ENCODE data around the gene EFCAB8. TPM values are rescaled to one million over a fixed set of nuclear protein-coding genes. Genes with fewer than 3 reads are reported as not detected.

EFCAB8 gene
- total RNA-seq, 2 donors from 2014 or later: 0.32 to 1.8 TPM

DNA sequence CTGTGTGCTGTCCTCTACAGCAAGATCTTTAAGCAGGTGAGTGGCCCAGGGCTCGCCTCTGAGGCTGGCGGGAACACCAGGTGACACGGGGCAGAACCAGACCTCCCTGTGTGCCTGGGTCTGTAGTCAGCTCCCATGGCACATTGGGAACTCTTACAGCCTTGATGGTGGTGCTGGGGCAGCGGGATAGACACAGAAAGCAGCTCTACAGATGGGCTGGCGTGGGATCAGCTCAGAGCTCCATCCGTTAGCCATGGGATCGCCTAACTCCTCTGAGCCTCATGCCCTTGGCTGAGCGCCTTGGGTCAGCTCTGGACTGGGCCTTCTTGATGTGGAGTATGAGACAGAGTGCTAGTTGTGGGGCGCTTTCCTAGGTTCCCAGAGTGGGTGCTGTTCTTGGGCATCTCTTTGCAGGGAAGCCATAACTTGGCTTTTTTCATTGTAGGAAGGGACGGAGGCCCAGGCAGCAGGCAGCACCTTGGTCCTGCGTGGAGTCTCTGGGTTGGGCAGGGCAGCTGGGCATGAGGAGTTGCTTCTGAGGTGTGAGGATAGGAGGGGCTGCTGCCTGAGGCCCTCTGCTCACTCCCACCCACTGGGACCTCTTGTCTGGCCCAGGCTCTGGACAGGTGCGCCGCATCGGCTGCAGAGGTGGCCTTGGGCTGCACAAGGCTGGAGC is 51.3 kb downstream of the EFCAB8 start:
- ATAC-seq (no peak), DNase-seq (no peak)
- no peaks in the 10 kb centered on the region for H3K9me3 ChIP-seq (ENCODE audit: control insufficient read depth, low read length, poor library complexity, severe bottlenecking)
- peaks cover 18% of the 10 kb centered on the region for H3K4me1 Mint-ChIP-seq
- H3K4me3 Mint-ChIP-seq: no peak overlapping the region
- no peaks in the 10 kb centered on the region for H3K36me3 Mint-ChIP-seq (ENCODE audit: low read depth)
- no peak overlapping the region for H3K27ac Mint-ChIP-seq
- no peaks in the 10 kb centered on the region for H3K27me3 Mint-ChIP-seq

DNA sequence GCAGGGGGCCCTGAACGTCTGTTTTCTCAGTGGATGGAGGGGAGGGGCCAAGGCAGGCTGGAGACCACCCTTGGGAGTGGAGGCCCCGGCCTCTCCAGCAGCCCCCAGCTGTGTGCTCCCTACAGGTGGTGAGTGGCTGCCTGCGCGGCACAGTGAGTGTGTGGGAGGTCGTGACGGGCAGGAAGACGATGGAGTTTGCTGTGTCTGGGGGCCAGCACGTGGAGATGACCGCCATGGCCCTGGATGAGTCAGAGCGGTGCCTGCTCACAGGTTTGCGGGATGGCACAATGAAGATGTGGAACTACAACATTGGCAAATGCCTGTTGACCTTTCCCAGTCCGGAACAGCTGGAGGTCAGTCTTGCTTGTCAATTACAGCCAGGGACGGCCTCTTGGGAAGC is 52.6 kb downstream of the EFCAB8 start:
- no peak for ATAC-seq
- Mint-ChIP-seq H3K27me3 (no peaks in the 10 kb centered on the region), H3K4me1 (peaks cover 14% of the 10 kb centered on the region), H3K27ac (no peak overlapping the region), H3K4me3 (no peak overlapping the region), H3K36me3 (ENCODE audit: low read depth) (no peaks in the 10 kb centered on the region)
- H3K9me3 ChIP-seq (ENCODE audit: control insufficient read depth, low read length, poor library complexity, severe bottlenecking): peaks cover 7% of the 10 kb centered on the region
- no peak for DNase-seq

DNA sequence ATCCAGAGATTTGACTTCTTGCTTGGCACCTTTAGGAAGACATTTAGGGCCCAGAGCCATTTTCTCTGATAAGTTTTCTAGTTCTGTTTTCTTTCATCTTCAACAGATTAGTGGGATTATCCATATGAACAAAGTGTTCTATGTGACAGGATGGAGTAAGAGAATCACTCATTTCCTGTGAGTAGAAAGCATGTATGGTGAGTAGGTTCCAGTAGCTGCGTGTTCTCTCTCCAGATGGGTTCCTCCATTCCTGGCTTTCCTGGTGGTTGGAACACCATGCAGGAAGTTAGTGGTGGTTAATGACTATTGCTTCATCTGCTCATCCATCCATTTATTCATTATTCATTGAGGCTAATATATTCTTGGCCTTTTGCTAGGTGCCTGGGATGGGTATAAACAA is 54.0 kb downstream of the EFCAB8 start:
- no peak overlapping the region for H3K4me3 Mint-ChIP-seq
- no peaks in the 10 kb centered on the region for H3K27me3 Mint-ChIP-seq
- no peak overlapping the region for H3K27ac Mint-ChIP-seq
- H3K36me3 Mint-ChIP-seq (ENCODE audit: low read depth): no peaks in the 10 kb centered on the region
- peaks cover 11% of the 10 kb centered on the region for H3K4me1 Mint-ChIP-seq
- DNase-seq (no peak), ATAC-seq (no peak)
- H3K9me3 ChIP-seq (ENCODE audit: control insufficient read depth, low read length, poor library complexity, severe bottlenecking): peaks cover 7% of the 10 kb centered on the region

DNA sequence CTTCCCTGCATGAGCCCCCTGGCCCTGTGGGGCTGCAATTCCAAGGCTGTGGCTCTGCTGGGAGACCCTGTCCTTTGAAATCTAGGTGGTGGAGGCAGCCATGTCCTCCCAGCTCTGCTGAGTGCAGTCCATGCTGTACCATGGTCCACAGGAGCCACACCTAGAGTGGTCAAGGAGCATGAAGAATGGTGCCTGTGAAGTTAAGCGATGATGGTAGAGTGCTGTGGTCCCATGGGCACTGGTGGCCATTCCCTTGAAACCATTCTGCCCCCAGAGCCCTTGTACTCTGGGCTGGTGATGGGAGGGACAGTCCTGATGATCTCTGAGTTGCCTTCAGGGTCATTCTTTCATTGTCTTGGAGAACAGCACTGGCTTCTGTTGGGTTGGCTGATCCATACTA is 55.3 kb downstream of the EFCAB8 start:
- DNase-seq: no peak
- ATAC-seq: no peak
- H3K9me3 ChIP-seq (ENCODE audit: control insufficient read depth, low read length, poor library complexity, severe bottlenecking): peaks cover 7% of the 10 kb centered on the region
- no peak overlapping the region for H3K27ac Mint-ChIP-seq
- no peak overlapping the region for H3K4me3 Mint-ChIP-seq
- peaks cover 11% of the 10 kb centered on the region for H3K4me1 Mint-ChIP-seq
- no peaks in the 10 kb centered on the region for H3K27me3 Mint-ChIP-seq
- no peaks in the 10 kb centered on the region for H3K36me3 Mint-ChIP-seq (ENCODE audit: low read depth)

DNA sequence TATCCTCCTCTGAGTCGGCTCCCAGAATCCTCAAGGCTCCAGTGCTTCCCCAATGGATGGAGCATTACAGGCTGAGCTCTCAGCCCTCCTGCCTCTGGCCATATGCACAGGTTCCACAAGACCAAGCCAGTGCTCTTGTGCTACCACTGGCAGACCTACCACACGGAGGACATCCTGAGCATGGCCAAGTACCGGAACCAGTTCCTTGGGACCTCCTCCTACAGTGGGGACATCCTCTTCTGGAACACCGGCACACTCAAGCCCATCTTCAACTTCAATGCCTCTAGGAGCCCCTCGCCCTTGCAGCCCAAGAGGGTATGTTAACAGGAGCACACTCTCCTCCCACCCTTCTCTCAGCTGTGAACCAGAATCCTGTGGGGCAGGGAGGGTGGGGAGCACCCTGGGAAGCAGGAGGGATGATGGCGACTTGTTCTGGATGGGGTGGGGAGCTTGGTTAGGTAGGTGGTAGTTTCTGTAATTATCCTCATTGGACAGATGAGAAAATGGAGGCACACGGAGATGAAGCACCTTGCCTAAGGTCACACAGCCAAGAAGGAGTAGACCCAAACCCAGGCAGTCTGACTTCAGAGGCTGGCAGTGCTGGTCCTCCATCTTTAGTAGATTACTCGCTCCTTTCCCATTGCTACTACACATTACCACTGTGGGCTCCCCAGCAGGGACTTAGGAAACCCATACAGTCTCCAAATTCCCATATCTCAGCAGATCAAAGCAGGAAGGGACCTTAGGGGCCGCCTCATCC is 58.6 kb downstream of the EFCAB8 start:
- peaks cover 7% of the 10 kb centered on the region for H3K9me3 ChIP-seq (ENCODE audit: control insufficient read depth, low read length, poor library complexity, severe bottlenecking)
- no peaks in the 10 kb centered on the region for H3K4me1 Mint-ChIP-seq
- no peaks in the 10 kb centered on the region for H3K27me3 Mint-ChIP-seq
- no peak overlapping the region for H3K27ac Mint-ChIP-seq
- no peak for DNase-seq
- H3K4me3 Mint-ChIP-seq: no peak overlapping the region
- no peak for ATAC-seq
- no peaks in the 10 kb centered on the region for H3K36me3 Mint-ChIP-seq (ENCODE audit: low read depth)

DNA sequence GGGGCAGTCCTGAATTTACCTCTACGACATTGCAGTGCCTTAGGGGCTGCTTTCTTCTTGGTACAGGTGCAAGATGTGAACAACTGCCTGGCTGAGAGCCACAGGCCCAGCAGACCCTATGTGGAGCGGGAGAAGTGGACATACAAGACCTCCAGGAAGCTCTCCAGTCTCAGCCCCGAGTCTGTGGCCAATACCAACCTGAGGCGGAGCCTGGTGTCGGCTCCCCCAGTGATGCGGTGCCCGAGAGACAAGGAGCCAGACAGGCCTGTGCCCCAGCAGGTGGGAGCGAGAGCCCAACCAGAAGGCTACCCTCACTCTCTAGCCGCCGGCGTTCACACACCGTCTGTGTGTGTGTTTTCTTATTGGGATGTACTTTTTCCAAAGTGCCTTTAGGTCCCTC is 59.6 kb downstream of the EFCAB8 start:
- ATAC-seq (no peak), DNase-seq (no peak)
- Mint-ChIP-seq H3K4me3 (no peak overlapping the region), H3K36me3 (ENCODE audit: low read depth) (no peaks in the 10 kb centered on the region), H3K27me3 (no peaks in the 10 kb centered on the region), H3K27ac (no peak overlapping the region), H3K4me1 (no peaks in the 10 kb centered on the region)
- H3K9me3 ChIP-seq (ENCODE audit: control insufficient read depth, low read length, poor library complexity, severe bottlenecking): peaks cover 7% of the 10 kb centered on the region

DNA sequence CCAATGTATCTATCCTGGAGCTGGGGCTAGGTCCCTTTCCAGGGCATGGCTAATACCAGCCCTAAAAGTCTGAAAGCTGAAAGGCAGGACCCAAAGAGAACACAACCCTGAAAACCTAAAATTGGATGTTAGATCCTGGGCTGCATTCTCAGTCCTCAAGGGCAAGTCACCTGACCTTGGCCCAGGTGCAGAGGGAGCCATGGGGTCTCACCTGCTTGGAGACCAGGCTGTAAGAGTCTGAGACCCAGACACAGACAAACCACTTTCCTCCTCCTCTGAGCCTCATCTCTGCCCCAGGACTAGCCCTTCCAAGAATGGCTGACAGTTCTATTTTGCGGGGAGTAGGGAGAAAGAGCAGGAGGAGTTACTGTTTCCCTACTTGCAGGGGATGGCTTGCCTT is 60.0 kb downstream of the EFCAB8 start:
- H3K4me3 Mint-ChIP-seq: no peak overlapping the region
- DNase-seq (no peak), ATAC-seq (no peak)
- no peaks in the 10 kb centered on the region for H3K27me3 Mint-ChIP-seq
- peaks cover 7% of the 10 kb centered on the region for H3K9me3 ChIP-seq (ENCODE audit: control insufficient read depth, low read length, poor library complexity, severe bottlenecking)
- H3K4me1 Mint-ChIP-seq: no peaks in the 10 kb centered on the region
- no peak overlapping the region for H3K27ac Mint-ChIP-seq
- no peaks in the 10 kb centered on the region for H3K36me3 Mint-ChIP-seq (ENCODE audit: low read depth)

DNA sequence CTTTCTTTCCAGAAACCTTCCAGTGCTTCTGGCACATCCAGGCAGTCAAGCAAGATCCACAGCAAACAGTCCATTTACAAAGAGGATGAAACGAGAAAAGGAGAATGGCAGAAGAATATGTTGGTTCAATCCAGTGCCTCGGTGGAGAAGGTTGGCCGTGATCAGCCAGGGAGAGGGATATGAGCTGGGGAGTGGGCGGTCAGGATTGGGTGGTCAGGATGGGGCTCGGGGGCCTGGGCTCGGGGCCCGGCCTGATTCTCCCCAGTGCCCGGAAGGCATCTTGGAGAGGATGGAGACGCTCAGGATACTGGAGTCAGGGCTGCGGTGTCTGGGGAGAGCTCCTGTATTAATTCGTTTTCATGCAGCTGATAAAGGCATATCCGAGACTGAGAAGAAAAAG is 61.3 kb downstream of the EFCAB8 start:
- peaks cover 7% of the 10 kb centered on the region for H3K9me3 ChIP-seq (ENCODE audit: control insufficient read depth, low read length, poor library complexity, severe bottlenecking)
- H3K36me3 Mint-ChIP-seq (ENCODE audit: low read depth): no peaks in the 10 kb centered on the region
- ATAC-seq: no peak
- DNase-seq: no peak
- H3K27ac Mint-ChIP-seq: no peak overlapping the region
- H3K27me3 Mint-ChIP-seq: no peaks in the 10 kb centered on the region
- no peaks in the 10 kb centered on the region for H3K4me1 Mint-ChIP-seq
- H3K4me3 Mint-ChIP-seq: no peak overlapping the region

DNA sequence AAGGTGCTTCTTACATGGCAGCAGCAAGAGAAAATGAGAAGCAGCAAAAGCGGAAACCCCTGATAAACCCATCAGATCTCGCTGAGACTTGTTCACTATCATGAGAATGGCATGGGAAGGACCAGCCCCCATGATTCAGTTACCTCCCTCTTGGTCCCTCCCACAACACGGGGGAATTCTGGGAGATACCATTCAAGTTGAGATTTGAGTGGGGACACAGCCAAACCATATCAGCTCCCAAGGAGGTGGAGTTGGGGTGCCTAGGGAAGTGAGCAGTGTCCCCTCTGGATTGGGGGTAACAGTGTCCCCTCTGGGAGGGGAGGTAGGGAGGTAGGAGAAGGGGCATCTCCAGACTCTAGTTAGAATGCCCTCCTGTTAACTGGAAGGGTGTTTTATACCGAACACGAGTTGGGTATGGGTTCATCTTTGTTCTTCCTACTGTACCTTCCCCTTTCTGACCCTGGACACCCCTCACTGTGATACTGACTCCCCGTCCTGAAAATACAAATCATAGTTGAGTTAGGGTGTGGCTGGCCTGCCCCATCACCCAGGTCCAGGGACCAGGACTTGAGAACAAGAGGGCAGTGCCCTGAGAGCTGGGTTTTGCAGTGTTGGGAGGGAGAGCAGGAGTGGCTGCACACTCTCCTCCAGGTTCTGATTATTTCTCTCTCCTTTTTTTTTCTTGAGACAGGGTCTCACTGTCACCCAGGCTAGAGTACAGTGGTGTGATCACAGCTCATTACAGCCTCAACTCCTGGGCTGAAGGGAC is 62.0 kb downstream of the EFCAB8 start:
- ATAC-seq: no peak
- Mint-ChIP-seq H3K27me3 (no peaks in the 10 kb centered on the region), H3K4me3 (peak overlapping the region; percentile 21), H3K36me3 (ENCODE audit: low read depth) (no peaks in the 10 kb centered on the region), H3K27ac (no peak overlapping the region), H3K4me1 (no peaks in the 10 kb centered on the region)
- H3K9me3 ChIP-seq (ENCODE audit: control insufficient read depth, low read length, poor library complexity, severe bottlenecking): peaks cover 4% of the 10 kb centered on the region
- DNase-seq: no peak

DNA sequence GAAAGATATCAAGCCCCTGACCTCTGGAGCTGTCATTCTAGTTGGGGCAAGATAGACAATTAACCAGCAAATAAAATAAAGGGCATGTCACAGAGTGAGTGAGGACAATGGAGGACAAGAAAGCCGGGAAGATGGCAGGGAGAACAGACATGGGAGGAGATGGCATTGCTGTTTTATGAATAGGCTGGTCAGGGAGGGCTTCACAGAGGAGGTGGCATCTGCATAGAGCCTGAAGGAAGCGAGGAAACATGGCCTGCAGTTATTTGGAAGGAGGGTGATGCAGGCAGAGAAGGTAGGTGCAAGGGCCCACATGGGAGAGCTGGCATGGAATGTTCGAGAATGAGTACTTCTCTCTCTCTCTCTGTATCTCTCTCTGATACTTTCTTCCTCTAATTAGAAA is 63.7 kb downstream of the EFCAB8 start:
- ATAC-seq: no peak
- H3K27ac Mint-ChIP-seq: no peak overlapping the region
- H3K4me3 Mint-ChIP-seq: no peak overlapping the region

DNA sequence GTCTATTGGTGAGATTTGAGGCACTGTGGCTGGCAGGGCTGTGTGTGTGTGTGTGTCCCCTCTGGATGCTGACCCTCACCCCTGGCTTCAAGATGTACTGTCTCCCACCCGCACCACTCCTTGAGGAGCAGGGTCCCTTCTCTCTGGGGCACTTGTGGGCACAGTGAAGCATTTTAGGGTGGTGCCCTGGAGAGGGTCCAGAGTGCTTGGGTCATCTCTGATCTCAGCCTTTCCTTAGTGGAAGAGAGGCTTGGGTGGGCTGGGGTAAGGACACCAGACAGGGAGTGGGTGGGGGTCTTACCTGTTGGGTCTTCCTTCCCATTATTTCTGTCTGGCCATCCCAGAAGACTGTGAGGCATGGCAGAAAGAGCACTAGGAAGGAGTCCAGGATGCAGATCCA is 66.1 kb downstream of the EFCAB8 start:
- H3K36me3 Mint-ChIP-seq (ENCODE audit: low read depth): no peaks in the 10 kb centered on the region
- DNase-seq: no peak
- no peak for ATAC-seq
- no peaks in the 10 kb centered on the region for H3K27me3 Mint-ChIP-seq
- no peak overlapping the region for H3K4me3 Mint-ChIP-seq
- no peaks in the 10 kb centered on the region for H3K9me3 ChIP-seq (ENCODE audit: control insufficient read depth, low read length, poor library complexity, severe bottlenecking)
- H3K27ac Mint-ChIP-seq: no peak overlapping the region
- no peaks in the 10 kb centered on the region for H3K4me1 Mint-ChIP-seq

More for the DNA sequence above, 63.7 kb downstream of the EFCAB8 start:
- no peaks in the 10 kb centered on the region for H3K4me1 Mint-ChIP-seq
- no peak for DNase-seq
- H3K27me3 Mint-ChIP-seq: no peaks in the 10 kb centered on the region
- no peaks in the 10 kb centered on the region for H3K9me3 ChIP-seq (ENCODE audit: control insufficient read depth, low read length, poor library complexity, severe bottlenecking)
- no peaks in the 10 kb centered on the region for H3K36me3 Mint-ChIP-seq (ENCODE audit: low read depth)

DNA sequence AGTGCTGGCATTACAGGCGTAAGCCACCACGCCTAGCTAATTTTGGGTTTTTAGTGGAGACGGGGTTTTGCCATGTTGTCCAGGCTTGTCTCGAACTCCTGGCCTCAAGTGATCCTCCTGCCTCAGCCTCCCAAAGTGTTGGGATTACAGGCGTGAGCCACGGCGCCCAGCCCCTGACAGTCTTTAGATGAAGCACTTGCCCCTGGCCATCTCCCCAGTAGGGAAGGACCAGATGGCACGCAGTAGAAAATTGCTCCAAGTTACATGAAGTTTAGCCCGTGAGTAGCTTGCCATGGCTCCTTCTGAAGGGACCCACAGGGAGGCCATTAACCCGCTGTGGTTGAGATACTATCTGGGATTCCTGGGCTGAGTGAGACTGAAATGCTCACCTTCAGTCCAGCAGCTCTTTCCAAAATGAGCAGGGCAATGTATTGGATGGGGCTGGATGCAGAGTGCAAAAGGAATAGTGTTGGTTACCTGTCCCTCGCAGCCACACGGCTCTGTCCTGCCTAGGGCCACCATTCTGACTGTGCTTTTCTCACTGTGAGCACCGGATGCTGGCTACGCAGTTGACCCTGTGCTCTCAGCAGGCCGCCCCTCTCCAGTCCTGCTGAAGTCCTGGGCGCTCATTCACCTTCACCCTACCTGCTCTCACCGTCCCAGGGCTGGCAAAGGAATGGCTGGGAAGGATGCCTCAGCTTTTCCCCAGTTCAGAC is 66.9 kb downstream of the EFCAB8 start:
- no peaks in the 10 kb centered on the region for H3K4me1 Mint-ChIP-seq
- no peak overlapping the region for H3K27ac Mint-ChIP-seq
- DNase-seq (no peak), ATAC-seq (no peak)
- no peaks in the 10 kb centered on the region for H3K36me3 Mint-ChIP-seq (ENCODE audit: low read depth)
- H3K9me3 ChIP-seq (ENCODE audit: control insufficient read depth, low read length, poor library complexity, severe bottlenecking): no peaks in the 10 kb centered on the region
- H3K27me3 Mint-ChIP-seq: no peaks in the 10 kb centered on the region
- H3K4me3 Mint-ChIP-seq: no peak overlapping the region

DNA sequence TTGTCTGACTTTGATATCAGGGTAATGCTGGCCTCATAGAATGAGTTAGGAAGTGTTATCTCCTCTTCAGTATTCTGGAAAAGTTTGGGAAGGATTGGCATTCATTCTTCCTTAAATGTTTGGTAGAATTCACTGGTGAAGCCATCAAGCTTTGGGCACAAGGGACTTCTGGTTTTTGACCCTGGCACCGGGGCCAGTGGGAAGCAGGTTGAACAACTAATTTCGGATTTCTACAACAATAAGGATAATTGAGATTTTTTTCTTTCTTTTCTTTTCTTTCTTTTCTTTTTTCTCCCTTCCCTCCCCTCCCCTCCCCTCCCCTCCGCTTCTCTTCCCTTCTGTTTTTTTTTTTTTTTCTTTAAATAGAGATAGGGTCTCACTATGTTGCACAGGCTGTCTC is 70.4 kb downstream of the EFCAB8 start:
- Mint-ChIP-seq H3K27ac (no peak overlapping the region), H3K36me3 (ENCODE audit: low read depth) (no peaks in the 10 kb centered on the region), H3K4me1 (no peaks in the 10 kb centered on the region), H3K4me3 (no peak overlapping the region), H3K27me3 (no peaks in the 10 kb centered on the region)
- DNase-seq: no peak
- no peaks in the 10 kb centered on the region for H3K9me3 ChIP-seq (ENCODE audit: control insufficient read depth, low read length, poor library complexity, severe bottlenecking)
- no peak for ATAC-seq

All from T-helper 17 cell (primary cell).